ENCODE data around the gene ALDH4A1. TPM values are rescaled to one million over a fixed set of nuclear protein-coding genes. Genes with fewer than 3 reads are reported as not detected.
"Not testable (repeated sequence)": the region's sequence is repeated elsewhere in the genome, so short reads cannot be mapped to it uniquely, and the experiment has no call there.

Gene ALDH4A1
- total RNA-seq, 1 donor: 9.5 TPM

DNA sequence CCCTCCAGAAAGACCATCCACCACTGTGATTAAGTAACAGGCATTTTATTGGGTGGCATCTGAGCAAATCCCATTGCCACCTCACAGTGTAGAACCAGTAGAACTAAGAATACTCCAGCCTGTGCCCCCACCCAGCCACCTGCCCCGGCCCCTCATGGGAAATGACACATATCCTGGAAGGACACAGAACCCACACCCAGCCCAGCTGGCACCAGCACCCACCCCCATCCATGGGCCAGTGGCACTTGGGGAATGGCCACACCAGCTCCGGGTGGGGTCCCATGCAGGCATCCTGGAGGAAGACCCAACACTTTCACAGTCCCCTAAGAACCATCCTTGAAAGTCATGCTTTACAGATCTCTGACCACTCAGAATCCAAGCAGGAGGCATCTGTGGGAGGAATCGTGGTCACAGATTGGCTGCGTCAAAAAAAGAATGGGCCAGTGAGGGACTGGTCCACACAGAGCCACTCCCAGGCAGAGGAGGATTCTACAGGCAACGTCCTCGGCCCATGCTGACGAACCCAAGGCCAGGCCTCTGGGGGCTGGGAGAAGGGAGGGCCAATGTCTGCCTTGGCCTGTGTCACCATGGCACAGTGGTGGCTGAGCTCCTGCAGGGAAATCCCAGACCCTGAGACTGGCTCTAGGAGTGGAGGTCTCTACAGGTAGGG is 30.8 kb downstream of the ALDH4A1 start:
- TF ChIP-seq, protein P1, sequence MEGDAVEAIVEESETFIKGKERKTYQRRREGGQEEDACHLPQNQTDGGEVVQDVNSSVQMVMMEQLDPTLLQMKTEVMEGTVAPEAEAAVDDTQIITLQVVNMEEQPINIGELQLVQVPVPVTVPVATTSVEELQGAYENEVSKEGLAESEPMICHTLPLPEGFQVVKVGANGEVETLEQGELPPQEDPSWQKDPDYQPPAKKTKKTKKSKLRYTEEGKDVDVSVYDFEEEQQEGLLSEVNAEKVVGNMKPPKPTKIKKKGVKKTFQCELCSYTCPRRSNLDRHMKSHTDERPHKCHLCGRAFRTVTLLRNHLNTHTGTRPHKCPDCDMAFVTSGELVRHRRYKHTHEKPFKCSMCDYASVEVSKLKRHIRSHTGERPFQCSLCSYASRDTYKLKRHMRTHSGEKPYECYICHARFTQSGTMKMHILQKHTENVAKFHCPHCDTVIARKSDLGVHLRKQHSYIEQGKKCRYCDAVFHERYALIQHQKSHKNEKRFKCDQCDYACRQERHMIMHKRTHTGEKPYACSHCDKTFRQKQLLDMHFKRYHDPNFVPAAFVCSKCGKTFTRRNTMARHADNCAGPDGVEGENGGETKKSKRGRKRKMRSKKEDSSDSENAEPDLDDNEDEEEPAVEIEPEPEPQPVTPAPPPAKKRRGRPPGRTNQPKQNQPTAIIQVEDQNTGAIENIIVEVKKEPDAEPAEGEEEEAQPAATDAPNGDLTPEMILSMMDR (IDR thresholded peaks at IDR 0.05; ENCODE audit: insufficient read depth, low read length): no peak
- H3K4me3 ChIP-seq (ENCODE audit: low read depth, low read length): no peak overlapping the region
- no peak for DNase-seq (ENCODE audit: low read depth)

DNA sequence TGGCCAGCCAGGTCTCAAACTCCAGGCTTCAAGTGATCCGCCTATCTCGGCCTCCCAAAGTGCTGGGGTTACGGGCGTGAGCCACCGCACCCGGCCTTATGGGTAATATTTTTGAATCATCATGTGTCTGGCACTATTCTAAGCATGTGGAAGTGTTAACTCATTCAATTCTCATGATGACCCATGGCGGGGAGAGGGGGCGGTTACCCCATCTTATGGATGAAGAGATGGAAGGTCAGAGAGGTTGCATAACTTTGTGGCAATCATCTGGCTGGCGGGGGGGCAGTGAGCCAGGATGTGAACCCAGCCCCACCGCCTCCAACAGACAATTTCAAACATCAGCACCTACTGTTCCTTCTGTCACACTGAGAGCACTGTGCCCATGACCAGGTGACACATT is 31.4 kb downstream of the ALDH4A1 start:
- TF ChIP-seq, protein P1 (IDR thresholded peaks at IDR 0.05; ENCODE audit: insufficient read depth, low read length): no peak
- DNase-seq (ENCODE audit: low read depth): no peak

DNA sequence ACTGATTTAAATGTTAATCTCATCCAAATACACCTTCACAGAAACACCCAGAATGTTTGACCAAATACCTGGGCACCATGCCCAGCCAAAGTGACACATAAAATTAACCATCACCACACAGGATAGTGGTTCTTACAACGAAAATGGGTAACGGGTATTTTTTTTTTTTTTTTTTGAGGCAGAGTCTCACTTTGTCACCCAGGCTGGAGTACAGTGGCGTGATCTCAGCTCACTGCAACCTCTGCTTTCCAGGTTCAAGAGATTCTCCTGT is 31.8 kb downstream of the ALDH4A1 start:
- DNase-seq (ENCODE audit: low read depth): not testable (repeated sequence)

More for the DNA sequence above, 31.4 kb downstream of the ALDH4A1 start:
- H3K4me3 ChIP-seq (ENCODE audit: low read depth, low read length): no peak overlapping the region

DNA sequence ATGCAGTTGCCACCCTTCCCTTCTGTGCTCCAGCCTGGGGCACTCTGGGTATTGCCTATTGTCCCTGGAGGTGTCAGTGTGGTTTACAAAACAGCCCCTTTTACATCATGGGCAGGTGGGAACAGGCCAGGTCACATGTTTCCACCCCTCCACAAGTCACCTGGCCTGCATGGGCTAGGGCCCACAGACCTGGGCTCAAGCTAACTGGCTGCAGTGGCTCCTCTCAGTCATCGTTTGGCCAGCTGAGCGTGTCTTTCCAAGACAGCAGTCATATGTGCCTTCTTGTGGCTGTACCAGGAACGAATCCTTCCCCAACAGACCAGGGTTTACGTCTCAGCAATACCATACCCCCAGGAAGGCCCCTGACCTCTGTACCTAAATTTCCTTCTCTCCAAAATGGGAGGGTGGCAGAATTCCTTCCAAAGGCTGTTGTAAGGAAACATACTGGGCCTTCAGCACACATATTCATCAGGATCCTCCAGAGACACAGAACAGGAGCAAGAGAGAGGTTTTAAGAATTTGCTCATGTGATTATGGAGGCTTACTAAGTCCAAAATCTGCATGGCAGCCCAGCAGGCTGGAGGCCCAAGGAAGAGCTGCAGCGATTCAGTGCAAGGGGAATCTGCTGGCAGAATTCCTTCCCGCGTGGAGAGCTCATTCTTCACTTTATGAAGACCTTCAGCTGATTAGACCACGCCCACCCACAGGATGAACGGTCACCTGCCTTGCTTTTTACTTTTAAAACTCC is 32.3 kb downstream of the ALDH4A1 start:
- TF ChIP-seq, protein P1 (IDR thresholded peaks at IDR 0.05; ENCODE audit: insufficient read depth, low read length): no peak
- H3K4me3 ChIP-seq (ENCODE audit: low read depth, low read length): no peak overlapping the region
- DNase-seq (ENCODE audit: low read depth): no peak

More for the DNA sequence above, 31.8 kb downstream of the ALDH4A1 start:
- not testable (repeated sequence) for H3K4me3 ChIP-seq (ENCODE audit: low read depth, low read length)

DNA sequence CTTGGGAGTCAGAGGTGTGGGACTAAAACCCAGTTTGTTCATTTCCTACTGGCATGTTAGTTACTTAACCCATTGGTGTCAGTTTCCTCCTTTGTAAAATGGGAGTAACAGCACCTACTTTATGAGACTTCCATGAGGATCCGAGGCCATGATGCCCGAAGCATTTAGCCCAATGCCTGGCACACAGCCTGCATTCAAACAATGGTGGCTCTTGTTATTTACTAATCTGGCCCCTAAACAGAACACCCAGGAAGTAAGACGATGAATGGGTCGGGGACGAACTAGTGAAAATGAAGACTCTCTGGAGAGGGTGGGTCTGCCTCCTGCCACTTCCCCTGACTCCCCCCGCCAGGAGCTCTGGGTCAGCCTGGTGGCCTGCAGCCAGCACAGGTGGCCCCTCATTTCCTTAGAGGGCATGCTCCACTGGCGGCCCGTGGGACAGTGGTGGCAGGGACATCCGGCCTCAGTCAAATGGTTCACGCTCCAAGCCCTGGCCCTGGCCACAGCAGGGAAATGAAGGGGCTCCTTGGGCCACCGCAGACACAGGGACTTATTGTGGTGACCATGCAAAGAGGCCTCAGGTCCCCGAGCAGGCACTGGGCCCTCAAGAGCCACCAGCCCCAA is 33.4 kb downstream of the ALDH4A1 start:
- DNase-seq (ENCODE audit: low read depth): no peak
- TF ChIP-seq, protein P1 (IDR thresholded peaks at IDR 0.05; ENCODE audit: insufficient read depth, low read length): no peak
- H3K4me3 ChIP-seq (ENCODE audit: low read depth, low read length): no peak overlapping the region

DNA sequence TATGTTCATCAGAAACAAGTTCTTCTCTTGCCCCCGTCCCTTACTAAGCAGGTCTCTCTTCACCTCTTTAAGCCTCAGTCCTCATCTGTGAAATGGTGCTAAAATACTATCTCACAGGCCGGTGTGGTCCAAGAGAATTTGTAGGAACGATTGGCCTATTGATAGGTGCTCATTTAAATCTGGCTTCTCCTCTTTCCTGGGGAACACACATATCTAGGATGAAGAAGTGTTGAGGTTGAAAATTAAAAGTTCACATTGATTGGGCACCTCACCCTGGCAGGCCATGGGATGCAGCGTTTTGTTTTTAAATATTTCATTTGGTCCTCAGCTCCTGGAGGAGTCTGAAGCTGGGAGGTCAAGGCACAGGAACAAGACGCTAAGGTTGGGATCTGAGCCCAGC is 34.0 kb downstream of the ALDH4A1 start:
- no peak for DNase-seq (ENCODE audit: low read depth)
- TF ChIP-seq, protein P1 (IDR thresholded peaks at IDR 0.05; ENCODE audit: insufficient read depth, low read length): no peak
- no peak overlapping the region for H3K4me3 ChIP-seq (ENCODE audit: low read depth, low read length)

DNA sequence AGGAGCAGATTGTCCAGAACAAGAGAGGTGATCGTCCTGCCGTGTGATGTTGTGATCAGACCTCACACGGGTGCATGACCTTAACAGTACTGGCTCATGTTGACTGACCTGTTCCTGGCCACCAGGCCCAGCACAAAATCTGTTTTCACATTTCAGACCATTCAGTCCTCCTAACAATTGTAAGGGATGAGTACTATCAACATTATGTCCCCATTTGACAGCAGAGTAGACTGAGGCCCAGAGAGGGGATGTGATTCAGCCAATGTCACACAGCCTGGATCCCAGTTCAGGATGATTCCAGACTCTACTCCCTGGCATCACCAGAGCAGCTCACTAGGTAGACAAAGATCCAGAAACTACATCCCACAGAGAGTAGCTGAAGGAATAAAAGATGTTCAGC is 35.5 kb downstream of the ALDH4A1 start:
- no peak for DNase-seq (ENCODE audit: low read depth)
- TF ChIP-seq, protein P1 (IDR thresholded peaks at IDR 0.05; ENCODE audit: insufficient read depth, low read length): no peak
- H3K4me3 ChIP-seq (ENCODE audit: low read depth, low read length): no peak overlapping the region

Data from fibroblast of the aortic adventitia (primary cell).